MCF 10A (cell line): ENCODE measurements around the gene FUCA2. TPM values are rescaled to one million over a fixed set of nuclear protein-coding genes. Genes with fewer than 3 reads are reported as not detected.

ENCODE experiments used
- BruUV-seq: library from RNA; stranded (reverse); fragments of 400-500 nt; replicated peaks from 2 replicates; lab custom pipeline; 2021; lab: Mats Ljungman, UMichigan
- CTCF ChIA-PET: fragments of 300-600 bp; sonication (Branson Sonifier 250); formaldehyde crosslinking; extraction: SDS; loops from one replicate; lab custom pipeline; 2021; ENCODE audit warnings: antibody characterized with exemption, inconsistent platforms; lab: Yijun Ruan, JAX
- POLR2A ChIA-PET: fragments of 300-600, 350-650 bp; sonication (Branson Sonifier 250); formaldehyde crosslinking; extraction: SDS; loops from one replicate; lab custom pipeline; 2020; ENCODE audit warnings: antibody characterized with exemption, inconsistent platforms; lab: Yijun Ruan, JAX
- DNase-seq: peaks from one replicate; pipeline ENCODE4 v3.0.0-alpha.2; 2018; ENCODE audit not compliant: unreplicated experiment
- H3K27ac Mint-ChIP-seq: one replicate; pipeline ENCODE4 v1.8.0; 2022; ENCODE audit warnings: mild to moderate bottlenecking, low read depth, mixed read lengths; ENCODE audit not compliant: unreplicated experiment
- H3K27me3 Mint-ChIP-seq: one replicate; pipeline ENCODE4 v1.8.0; 2022; ENCODE audit warnings: mixed read lengths; ENCODE audit not compliant: insufficient read depth, unreplicated experiment
- H3K36me3 Mint-ChIP-seq: one replicate; pipeline ENCODE4 v1.8.0; 2022; ENCODE audit warnings: mild to moderate bottlenecking, moderate library complexity, mixed read lengths; ENCODE audit not compliant: insufficient read depth, unreplicated experiment
- H3K4me1 Mint-ChIP-seq: one replicate; pipeline ENCODE4 v1.8.0; 2022; ENCODE audit warnings: mixed read lengths; ENCODE audit not compliant: insufficient read depth, unreplicated experiment
- H3K4me3 Mint-ChIP-seq: one replicate; pipeline ENCODE4 v1.8.0; 2022; ENCODE audit warnings: mild to moderate bottlenecking, moderate library complexity, mixed read lengths; ENCODE audit not compliant: unreplicated experiment
- H3K9me3 Mint-ChIP-seq: one replicate; pipeline ENCODE4 v1.8.0; 2022; ENCODE audit warnings: mixed read lengths; ENCODE audit not compliant: unreplicated experiment
- CTCF ChIP-seq: fragments of 200-600 bp; IDR thresholded peaks from one replicate; pipeline ENCODE4 v1.8.0; 2022; ENCODE audit warnings: antibody characterized with exemption, mild to moderate bottlenecking; ENCODE audit not compliant: unreplicated experiment
- intact Hi-C: fragments of 100-400 bp; cut with micrococcal nuclease; formaldehyde crosslinking; loops from 2 replicates; pipeline ENCODE4 v1.14.1; 2022
- total RNA-seq: library from RNA; stranded (reverse); gene quantifications from 2 replicates; pipeline ENCODE4 v1.2.3, GENCODE V29; 2022

Gene FUCA2
- total RNA-seq, 1 experiment from 2014 or later, result 54.8 TPM

DNA sequence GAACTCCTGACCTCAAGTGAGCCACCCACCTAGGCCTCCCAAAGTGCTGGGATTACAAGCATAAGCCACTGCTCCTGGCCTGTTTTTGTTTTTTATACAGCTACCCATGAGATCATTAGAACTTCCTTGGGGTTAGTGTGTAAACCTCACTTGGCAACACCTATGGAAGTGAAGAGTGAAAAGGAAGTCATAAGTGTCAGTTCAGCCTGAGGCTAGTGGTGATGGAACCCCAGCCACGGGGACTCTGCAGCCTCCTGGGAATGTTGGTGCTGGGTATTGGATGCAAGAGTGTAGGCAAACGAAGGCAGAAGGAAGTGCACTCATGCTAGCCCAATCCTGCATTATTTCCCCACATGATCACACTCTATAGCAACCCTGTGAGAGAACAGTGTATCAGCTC is 33.6 kb upstream of the FUCA2 start:
- TF ChIP-seq CTCF, result no peak
- H3K27ac Mint-ChIP-seq, result no peak overlapping the region
- no peaks in the 10 kb centered on the region for H3K9me3 Mint-ChIP-seq
- no peak overlapping the region for H3K4me3 Mint-ChIP-seq
- no peak for DNase-seq
- H3K27me3 Mint-ChIP-seq, result no peaks in the 10 kb centered on the region
- peaks cover 15% of the 10 kb centered on the region for H3K4me1 Mint-ChIP-seq
- ChIA-PET POLR2A (interaction anchor here (1.2 kb wide), 1 partner anchor 9 kb away, joined by 3 read pairs; no protein-coding TSS in a partner anchor), CTCF (no interaction called here)
- BruUV-seq, result no TSS peak
- intact Hi-C loops, result no loop called here
- no peaks in the 10 kb centered on the region for H3K36me3 Mint-ChIP-seq

- no TSS peak for BruUV-seq
- DNase-seq, result no peak
- CTCF ChIA-PET, result no interaction called here
- H3K4me1 Mint-ChIP-seq, result peaks cover 15% of the 10 kb centered on the region
- TF ChIP-seq CTCF, result no peak
- intact Hi-C loops, result no loop called here
- no peaks in the 10 kb centered on the region for H3K9me3 Mint-ChIP-seq
- no peak overlapping the region for H3K27ac Mint-ChIP-seq
- POLR2A ChIA-PET, result interaction anchor here (1.2 kb wide), 1 partner anchor 8 kb away, joined by 3 read pairs; no protein-coding TSS in a partner anchor
- H3K27me3 Mint-ChIP-seq, result no peaks in the 10 kb centered on the region
- H3K36me3 Mint-ChIP-seq, result no peaks in the 10 kb centered on the region
- no peak overlapping the region for H3K4me3 Mint-ChIP-seq
Measured at GRCh38 chr6:143544011-143544696, 32.6 kb upstream of the FUCA2 start.

DNA sequence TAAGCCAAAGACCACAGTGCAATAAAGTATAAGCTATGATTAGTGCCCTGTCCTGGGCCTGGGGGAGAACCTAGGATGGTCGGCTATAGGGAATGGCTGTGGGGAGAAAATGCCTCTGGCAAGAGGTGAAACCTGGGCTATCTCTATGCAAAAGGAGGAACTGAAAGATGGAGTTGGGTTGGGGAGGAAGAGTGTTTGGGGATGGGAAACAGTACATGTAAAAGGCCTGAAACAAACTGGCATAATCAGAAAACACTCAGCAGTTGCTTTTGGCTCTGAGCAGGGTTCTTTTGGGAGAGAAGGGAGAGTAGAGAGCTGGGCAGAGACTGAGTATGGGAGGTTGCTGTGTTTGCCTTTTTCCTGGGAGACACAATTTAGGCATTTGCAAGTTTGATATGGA is 31.9 kb upstream of the FUCA2 start:
- CTCF ChIA-PET, result interaction anchor here (0.8 kb wide), 1 partner anchor 22 kb away, joined by 3 read pairs; no protein-coding TSS in a partner anchor
- intact Hi-C loops, result no loop called here
- H3K27ac Mint-ChIP-seq, result no peak overlapping the region

More for the DNA sequence above, 31.9 kb upstream of the FUCA2 start:
- POLR2A ChIA-PET, result interaction anchor here (0.7 to 1.3 kb wide), 2 partner anchors 12 to 94 kb away, joined by 3 to 4 read pairs; no protein-coding TSS in a partner anchor
- H3K9me3 Mint-ChIP-seq, result no peaks in the 10 kb centered on the region
- BruUV-seq, result no TSS peak
- H3K27me3 Mint-ChIP-seq, result no peaks in the 10 kb centered on the region
- peaks cover 15% of the 10 kb centered on the region for H3K4me1 Mint-ChIP-seq
- no peak overlapping the region for H3K4me3 Mint-ChIP-seq
- TF ChIP-seq CTCF, result no peak
- no peaks in the 10 kb centered on the region for H3K36me3 Mint-ChIP-seq
- DNase-seq, result no peak
